Erythroblast (primary cell): ENCODE measurements around the gene PPP2R3B.
"Not testable (repeated sequence)": the region's sequence is repeated elsewhere in the genome, so short reads cannot be mapped to it uniquely, and the experiment has no call there.

Source experiments
- DNase-seq, 2 experiments: peaks; one replicate each; lab custom pipeline; 2025; lab: John Stamatoyannopoulos, UW
- GATA1 ChIP-seq: IDR thresholded peaks from 2 replicates; pipeline ENCODE4 v1.6.1; 2011; ENCODE audit warnings: low read depth, mild to moderate bottlenecking, control low read depth, low read length, moderate library complexity
- POLR2A ChIP-seq: IDR thresholded peaks from 2 replicates; pipeline ENCODE4 v1.6.1; 2011; ENCODE audit warnings: mild to moderate bottlenecking, low read length

Gene PPP2R3B

DNA sequence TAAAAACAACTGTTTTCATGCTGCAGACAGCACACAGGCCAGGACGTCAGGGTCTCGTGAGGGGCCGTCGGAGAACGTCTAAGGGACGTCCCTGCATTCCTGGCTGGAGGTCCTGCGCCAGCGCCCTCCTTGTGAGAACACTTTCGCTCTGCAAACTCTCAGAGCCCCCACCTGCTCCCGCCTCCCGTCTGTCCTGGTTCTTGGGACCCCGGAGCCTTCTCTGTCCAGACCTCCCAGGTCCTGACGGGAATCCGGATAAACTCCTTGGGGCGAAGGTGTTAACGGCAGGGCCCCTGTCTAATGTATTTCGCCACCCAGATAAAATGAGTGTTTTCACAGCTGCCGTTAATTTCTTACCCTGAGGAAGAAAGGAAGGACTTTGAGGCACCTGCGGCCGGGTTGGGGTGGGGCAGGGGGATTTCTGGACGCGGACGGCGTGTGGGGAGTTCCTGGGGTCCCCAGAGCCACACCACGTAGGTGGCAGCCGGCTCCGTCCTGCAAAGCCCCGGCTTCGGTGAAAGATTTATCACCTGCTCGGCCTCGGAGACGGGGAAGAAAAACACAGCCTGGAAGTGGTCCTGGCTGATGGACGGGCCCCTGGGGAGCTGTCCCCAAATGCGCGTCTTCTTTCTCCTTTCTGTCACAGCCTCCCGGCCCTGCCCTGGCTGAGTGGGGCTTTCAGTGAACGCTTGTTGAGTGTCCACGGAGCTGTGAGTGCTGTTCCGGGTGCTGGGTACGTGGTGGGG is 35.1 kb upstream of the PPP2R3B start:
- DNase-seq, result no peak

GRCh38 chrX:420496-421223 is 34.0 kb upstream of the PPP2R3B start:
- TF ChIP-seq POLR2A, result no peak
- TF ChIP-seq GATA1, result no peak
- DNase-seq, result no peak

More for the DNA sequence above, 35.1 kb upstream of the PPP2R3B start:
- TF ChIP-seq GATA1 (no peak), POLR2A (no peak)

DNA sequence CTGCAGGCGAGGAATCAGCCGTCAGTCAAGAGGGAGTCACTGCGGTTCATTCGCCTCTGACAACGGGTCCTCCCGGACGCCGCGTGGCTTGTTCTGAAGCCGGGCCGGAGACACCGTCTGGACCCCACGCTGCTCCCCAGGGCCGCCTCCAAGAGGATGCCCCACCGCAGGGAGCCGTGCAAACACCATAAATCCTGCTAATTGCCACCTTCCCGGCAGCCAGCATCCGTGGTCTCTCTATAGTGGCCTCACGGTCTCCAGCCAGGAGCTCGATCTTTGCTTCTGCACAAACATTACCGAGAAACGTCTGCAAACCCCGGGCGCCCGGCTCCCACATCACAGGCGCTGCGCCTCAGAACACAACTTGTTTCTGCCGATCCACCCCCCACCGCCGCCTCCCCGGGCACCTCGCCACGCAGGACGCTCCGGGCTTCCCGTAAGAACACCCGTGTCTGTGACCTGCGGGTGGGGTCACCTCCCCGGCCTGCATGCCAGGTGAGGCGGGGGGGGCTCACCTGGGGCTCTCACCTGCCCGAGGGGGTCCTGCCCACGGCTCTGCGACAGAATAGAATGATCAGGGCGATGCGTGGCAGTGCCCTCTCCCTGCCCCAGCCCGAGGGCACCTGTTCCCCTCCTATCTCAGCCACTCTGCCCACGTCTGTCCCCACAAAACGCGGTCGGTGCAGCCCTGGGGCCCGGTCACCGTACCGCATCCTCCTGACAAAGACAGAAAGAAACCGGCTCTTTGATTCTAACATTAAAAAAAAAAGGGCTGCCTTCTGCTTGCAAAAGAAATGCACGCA is 32.4 kb upstream of the PPP2R3B start:
- DNase-seq, result no peak
- TF ChIP-seq GATA1 (no peak), POLR2A (no peak)

DNA sequence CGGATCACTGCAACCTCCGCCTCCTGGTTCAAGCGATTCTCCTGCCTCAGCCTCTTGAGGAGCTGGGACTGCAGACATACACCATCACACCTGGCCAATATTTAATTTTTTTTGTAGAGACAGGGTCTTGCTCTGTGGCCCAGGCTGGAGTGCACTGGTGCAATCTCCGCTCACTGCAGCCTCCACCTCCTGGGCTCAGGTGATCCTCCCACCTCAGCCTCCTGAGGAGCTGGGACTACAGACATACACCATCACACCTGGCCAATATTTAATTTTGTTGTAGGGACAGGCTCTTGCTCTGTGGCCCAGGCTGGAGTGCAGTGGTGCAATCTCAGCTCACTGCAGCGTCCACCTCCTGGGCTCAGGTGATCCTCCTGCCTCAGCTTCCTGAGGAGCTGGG is 28.8 kb upstream of the PPP2R3B start:
- not testable (repeated sequence) for DNase-seq

GRCh38 chrX:413322-414201 is 26.9 kb upstream of the PPP2R3B start:
- TF ChIP-seq GATA1, result no peak
- no peak for TF ChIP-seq POLR2A

DNA sequence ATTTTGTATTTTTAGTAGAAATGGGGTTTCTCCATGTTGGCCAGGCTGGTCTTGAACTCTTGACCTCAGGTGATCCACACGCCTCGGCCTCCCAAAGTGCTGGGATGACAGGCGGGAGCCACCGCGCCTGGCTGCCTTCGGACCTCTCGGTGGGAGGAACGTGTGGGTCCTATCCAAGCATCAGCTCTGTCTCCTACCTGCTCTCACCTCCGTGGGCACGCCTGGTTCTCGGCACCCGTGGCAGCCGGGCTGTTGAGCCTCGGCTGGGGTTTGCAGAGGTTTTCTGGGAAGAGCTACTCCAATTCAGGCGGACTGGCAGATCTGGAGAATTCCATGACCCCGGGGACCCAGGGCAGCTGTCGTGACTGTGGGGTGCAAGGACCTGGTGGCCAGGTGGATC is 23.6 kb upstream of the PPP2R3B start:
- TF ChIP-seq GATA1 (no peak), POLR2A (no peak)
- no peak for DNase-seq

More at GRCh38 chrX:413322-414201, 26.9 kb upstream of the PPP2R3B start:
- DNase-seq, result no peak

DNA sequence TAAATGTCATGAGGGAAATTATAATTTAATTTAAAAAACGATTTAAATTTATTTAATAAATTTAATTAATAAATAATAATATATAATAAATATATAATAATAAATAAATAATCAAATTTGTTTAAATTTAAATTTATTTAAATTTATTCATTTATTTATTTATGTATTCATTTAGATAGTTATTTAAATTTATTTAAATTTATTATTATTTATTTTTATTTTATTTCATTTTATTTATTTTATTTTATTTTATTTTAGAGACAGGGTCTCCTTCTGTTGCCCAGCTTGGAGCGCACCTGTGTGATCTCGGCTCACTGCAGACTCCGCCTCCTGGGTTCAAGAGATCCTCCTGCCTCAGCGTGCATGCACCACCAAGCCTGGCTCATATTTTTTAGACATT is 18.4 kb upstream of the PPP2R3B start:
- TF ChIP-seq POLR2A, result no peak
- no peak for DNase-seq

- TF ChIP-seq GATA1, result no peak
- no peak for TF ChIP-seq POLR2A
- DNase-seq, result no peak
Observed at GRCh38 chrX:404656-405055, 17.9 kb upstream of the PPP2R3B start.

GRCh38 chrX:402857-403256 is 16.1 kb upstream of the PPP2R3B start:
- no peak for DNase-seq
- TF ChIP-seq GATA1 (no peak), POLR2A (no peak)

DNA sequence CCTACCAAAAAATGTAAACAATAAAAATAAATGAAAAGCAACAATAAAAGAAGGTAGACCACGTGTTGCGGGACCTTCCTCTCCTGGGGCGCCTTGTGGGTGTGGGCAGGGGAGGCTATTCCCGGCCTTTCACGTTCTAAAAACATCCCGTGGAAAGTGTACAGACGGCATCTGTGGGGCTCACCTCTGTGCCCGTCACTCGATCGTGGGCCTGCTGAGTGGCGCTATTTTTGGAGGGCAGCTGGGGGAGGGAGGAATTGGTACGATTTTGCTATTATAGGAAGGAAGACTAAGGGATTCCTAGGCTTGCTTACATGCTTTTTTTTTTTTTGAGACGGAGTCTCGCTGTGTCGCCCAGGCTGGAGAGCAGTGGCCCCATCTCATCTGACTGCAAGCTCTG is 13.6 kb upstream of the PPP2R3B start:
- TF ChIP-seq POLR2A (no peak), GATA1 (no peak)
- DNase-seq, result no peak

DNA sequence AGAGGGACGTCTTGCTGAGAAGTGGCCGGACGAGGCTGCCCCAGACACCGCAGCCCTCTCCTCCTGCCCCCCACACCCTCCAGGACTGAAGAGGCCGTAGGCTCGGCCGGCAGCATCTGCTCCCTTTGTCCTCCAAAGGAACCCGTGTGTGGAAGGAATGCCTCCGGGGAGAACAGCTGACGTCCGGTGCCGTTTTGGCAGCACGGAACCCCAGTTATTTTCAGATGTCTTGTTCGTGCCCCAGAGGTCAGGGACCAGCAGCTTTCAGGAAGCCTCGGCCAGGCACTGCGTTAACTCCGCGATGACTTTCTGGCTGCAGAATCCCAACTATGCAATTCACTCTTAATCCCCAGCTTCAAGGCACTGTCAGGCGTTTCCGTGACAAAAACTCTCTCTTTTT is 10.9 kb upstream of the PPP2R3B start:
- no peak for TF ChIP-seq POLR2A
- no peak for DNase-seq

DNA sequence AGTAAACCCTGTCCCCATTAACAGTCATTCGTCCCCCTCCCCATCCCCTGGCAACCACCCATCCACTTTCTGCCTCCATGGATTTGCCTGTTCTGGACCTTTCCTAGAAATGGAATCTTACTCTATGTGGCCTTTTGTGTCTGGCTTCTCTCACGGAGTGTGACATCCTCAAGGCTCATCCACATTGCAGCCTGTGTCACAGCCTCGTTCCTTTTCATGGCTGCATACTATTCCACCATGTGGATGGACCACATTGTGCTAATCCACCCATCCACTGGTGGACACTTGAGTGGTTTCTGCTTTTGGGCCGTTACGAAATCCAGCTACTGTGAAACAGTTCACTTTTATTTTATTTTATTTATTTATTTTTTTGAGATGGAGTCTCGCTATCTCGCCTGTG is 8.1 kb upstream of the PPP2R3B start:
- no peak for DNase-seq
- TF ChIP-seq POLR2A, result no peak
- TF ChIP-seq GATA1, result no peak

GRCh38 chrX:392575-392846 is 5.8 kb upstream of the PPP2R3B start:
- no peak for DNase-seq

More at GRCh38 chrX:392575-392846, 5.8 kb upstream of the PPP2R3B start:
- no peak for TF ChIP-seq POLR2A
- no peak for TF ChIP-seq GATA1
